CD4-positive, alpha-beta T cell treated with Interleukin-1 beta for 1 hour (primary cell): Measurements from ENCODE around the gene CCR5.

Source experiments
- DNase-seq, 2 donors: peaks; one replicate each; pipeline ENCODE4 v3.0.0-alpha.2; 2020 to 2022

CCR5 gene

GRCh38 chr3:46409739-46410489, 39.2 kb downstream of the CCR5 start:
- no peak for DNase-seq

GRCh38 chr3:46410669-46411068, 39.9 kb downstream of the CCR5 start:
- DNase-seq: no peak

- DNase-seq: no peak
These were observed 40.5 kb downstream of the CCR5 start for GRCh38 chr3:46411271-46411670.

- DNase-seq: no peak
These were observed 42.1 kb downstream of the CCR5 start for GRCh38 chr3:46412786-46413298.

- no peak for DNase-seq
These were observed 43.2 kb downstream of the CCR5 start for GRCh38 chr3:46413951-46414350.

GRCh38 chr3:46414739-46415138, 44.0 kb downstream of the CCR5 start:
- DNase-seq: no peak

GRCh38 chr3:46416125-46416810, 45.5 kb downstream of the CCR5 start:
- no peak for DNase-seq

GRCh38 chr3:46416811-46417510, 46.2 kb downstream of the CCR5 start:
- no peak for DNase-seq

- no peak for DNase-seq
These were observed 47.3 kb downstream of the CCR5 start for GRCh38 chr3:46417841-46418611.

- no peak for DNase-seq
These were observed 49.1 kb downstream of the CCR5 start for GRCh38 chr3:46419816-46420215.

GRCh38 chr3:46420931-46421330, 50.2 kb downstream of the CCR5 start:
- DNase-seq: no peak

- DNase-seq: no peak
These were observed 51.9 kb downstream of the CCR5 start for GRCh38 chr3:46422617-46423016.

- no peak for DNase-seq
These were observed 52.8 kb downstream of the CCR5 start for GRCh38 chr3:46423588-46423987.
